Tibial nerve (tissue), 4 donors: ENCODE results near the gene SORCS2. TPM values are rescaled to one million over a fixed set of nuclear protein-coding genes. Genes with fewer than 3 reads are reported as not detected.

Experiments
- DNase-seq, 2 donors: peaks; one replicate each; pipeline ENCODE4 v3.0.0-alpha.2; 2019; ENCODE audit warnings: low spot score in 2 of 2
- H3K27ac ChIP-seq, 4 donors: fragments of 200-600 bp; sonication (generic) in 3 of 4; one replicate each; pipeline ENCODE4 v1.5.1; 2017 to 2019; ENCODE audit warnings: mild to moderate bottlenecking in 1 of 4
- H3K27me3 ChIP-seq, 2 donors: fragments of 200-600 bp; sonication (generic) in 1 of 2; one replicate each; pipeline versions ENCODE4 v1.5.1 to v1.6.0; 2017 to 2019
- H3K36me3 ChIP-seq, 3 donors: fragments of 200-600 bp; sonication (generic); one replicate each; pipeline ENCODE4 v1.5.1; 2018 to 2019
- H3K4me1 ChIP-seq, 4 donors: fragments of 200-600 bp; sonication (generic) in 3 of 4; one replicate each; pipeline ENCODE4 v1.5.1; 2017 to 2019
- H3K4me3 ChIP-seq, 4 donors: fragments of 200-600 bp; sonication (generic) in 3 of 4; one replicate each; pipeline ENCODE4 v1.5.1; 2017 to 2019; ENCODE audit warnings: mild to moderate bottlenecking in 1 of 4, moderate library complexity in 1 of 4
- H3K9me3 ChIP-seq, 4 donors: fragments of 200-600 bp; sonication (generic) in 3 of 4; one replicate each; pipeline ENCODE4 v1.5.1; 2017 to 2019
- CTCF ChIP-seq, 5 experiments: fragments of 200-600 bp in 3 of 5; fragments of 450-650 bp in 2 of 5; sonication (generic) in 3 of 5; IDR thresholded peaks; one replicate each; pipeline ENCODE4 v1.5.1; 2016 to 2019; ENCODE audit warnings: antibody characterized with exemption in 5 of 5, mild to moderate bottlenecking in 3 of 5, moderate library complexity in 2 of 5
- EP300 ChIP-seq, 2 donors: sonication (generic); formaldehyde crosslinking; IDR thresholded peaks; one replicate each; pipeline ENCODE4 v1.6.1; 2017; ENCODE audit warnings: antibody characterized with exemption in 2 of 2, mild to moderate bottlenecking in 1 of 2
- POLR2A ChIP-seq, 2 donors: fragments of 450-650 bp; IDR thresholded peaks; one replicate each; pipeline ENCODE4 v1.6.1; 2017; ENCODE audit warnings: antibody characterized with exemption in 2 of 2, mild to moderate bottlenecking in 2 of 2, moderate library complexity in 2 of 2
- WGBS, 2 donors: methylation state at CpG; one replicate each; pipeline ENCODE4 v1.1.5; 2018; 5-methylcytosine and 5-hydroxymethylcytosine counted together
- total RNA-seq, 4 donors: library from RNA; depleted of rRNA; stranded (reverse); fragments of >200 nt; gene quantifications; one replicate each; pipeline ENCODE4 v1.1.0, GENCODE V29; 2016

SORCS2 gene
- total RNA-seq, 4 donors from 2014 or later: 15.6 to 48.9 (median 38.3) TPM

- H3K4me1 ChIP-seq: peaks cover 0 to 46% (median 5%) of the 10 kb centered on the region in 4 donors
- TF ChIP-seq EP300 (IDR thresholded peaks at IDR 0.05) (no peak), POLR2A (IDR thresholded peaks at IDR 0.05) (no peak), CTCF (IDR thresholded peaks at IDR 0.05) (no peak)
- H3K27ac ChIP-seq: peak overlapping the region in 3 of 4 donors; percentile 19 to 81 (median 76)
- no peaks in the 10 kb centered on the region for H3K36me3 ChIP-seq
- no peak overlapping the region for H3K4me3 ChIP-seq
- DNase-seq: no peak
- H3K9me3 ChIP-seq: no peaks in the 10 kb centered on the region
- 80 to 84% methylated on average over 9 of the region's 9 CpGs for WGBS, 2 donors
- no peaks in the 10 kb centered on the region for H3K27me3 ChIP-seq
Measured at GRCh38 chr4:7381890-7382633, 189.7 kb downstream of the SORCS2 start.

GRCh38 chr4:7382634-7383014 is 190.3 kb downstream of the SORCS2 start:
- peaks cover 0 to 41% (median 5%) of the 10 kb centered on the region in 4 donors for H3K4me1 ChIP-seq
- no peak overlapping the region for H3K4me3 ChIP-seq
- peak overlapping the region in 3 of 4 donors; percentile 19 to 81 (median 76) for H3K27ac ChIP-seq
- H3K27me3 ChIP-seq: no peaks in the 10 kb centered on the region
- DNase-seq: no peak
- no peaks in the 10 kb centered on the region for H3K36me3 ChIP-seq
- no peaks in the 10 kb centered on the region for H3K9me3 ChIP-seq
- TF ChIP-seq CTCF (IDR thresholded peaks at IDR 0.05) (no peak), EP300 (IDR thresholded peaks at IDR 0.05) (no peak), POLR2A (IDR thresholded peaks at IDR 0.05) (no peak)
- 48 to 56% methylated on average over 8 of the region's 8 CpGs for WGBS, 2 donors

DNA sequence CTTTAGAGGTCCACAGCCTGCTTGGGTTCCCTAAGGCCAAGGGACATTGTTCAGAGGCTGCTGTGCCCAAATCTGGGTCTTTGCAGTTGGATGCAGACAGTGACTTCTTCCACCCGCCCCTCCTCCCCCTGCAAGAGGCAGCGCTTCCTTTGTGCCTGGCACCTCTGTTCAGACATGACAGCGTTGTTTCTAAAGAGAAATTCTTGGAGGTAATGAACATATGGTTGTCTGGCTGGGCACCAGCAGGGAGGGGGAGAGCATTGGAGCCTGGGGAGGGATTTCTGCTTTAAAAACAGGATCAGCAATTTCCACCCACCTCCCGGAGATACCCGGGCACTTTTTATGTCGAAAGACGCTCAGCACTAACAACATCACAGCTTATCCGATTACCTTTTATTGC is 190.9 kb downstream of the SORCS2 start:
- no peak for DNase-seq
- no peak for TF ChIP-seq CTCF (IDR thresholded peaks at IDR 0.05)
- TF ChIP-seq POLR2A (IDR thresholded peaks at IDR 0.05): no peak
- TF ChIP-seq EP300 (IDR thresholded peaks at IDR 0.05): no peak
- Histone ChIP-seq H3K4me1 (peaks cover 0 to 40% (median 5%) of the 10 kb centered on the region in 4 donors), H3K27ac (peak overlapping the region in 1 of 4 donors; percentile 76), H3K9me3 (no peaks in the 10 kb centered on the region), H3K27me3 (no peaks in the 10 kb centered on the region), H3K4me3 (no peak overlapping the region), H3K36me3 (no peaks in the 10 kb centered on the region)
- 85% methylated on average over 8 of the region's 8 CpGs for WGBS, 2 donors

DNA sequence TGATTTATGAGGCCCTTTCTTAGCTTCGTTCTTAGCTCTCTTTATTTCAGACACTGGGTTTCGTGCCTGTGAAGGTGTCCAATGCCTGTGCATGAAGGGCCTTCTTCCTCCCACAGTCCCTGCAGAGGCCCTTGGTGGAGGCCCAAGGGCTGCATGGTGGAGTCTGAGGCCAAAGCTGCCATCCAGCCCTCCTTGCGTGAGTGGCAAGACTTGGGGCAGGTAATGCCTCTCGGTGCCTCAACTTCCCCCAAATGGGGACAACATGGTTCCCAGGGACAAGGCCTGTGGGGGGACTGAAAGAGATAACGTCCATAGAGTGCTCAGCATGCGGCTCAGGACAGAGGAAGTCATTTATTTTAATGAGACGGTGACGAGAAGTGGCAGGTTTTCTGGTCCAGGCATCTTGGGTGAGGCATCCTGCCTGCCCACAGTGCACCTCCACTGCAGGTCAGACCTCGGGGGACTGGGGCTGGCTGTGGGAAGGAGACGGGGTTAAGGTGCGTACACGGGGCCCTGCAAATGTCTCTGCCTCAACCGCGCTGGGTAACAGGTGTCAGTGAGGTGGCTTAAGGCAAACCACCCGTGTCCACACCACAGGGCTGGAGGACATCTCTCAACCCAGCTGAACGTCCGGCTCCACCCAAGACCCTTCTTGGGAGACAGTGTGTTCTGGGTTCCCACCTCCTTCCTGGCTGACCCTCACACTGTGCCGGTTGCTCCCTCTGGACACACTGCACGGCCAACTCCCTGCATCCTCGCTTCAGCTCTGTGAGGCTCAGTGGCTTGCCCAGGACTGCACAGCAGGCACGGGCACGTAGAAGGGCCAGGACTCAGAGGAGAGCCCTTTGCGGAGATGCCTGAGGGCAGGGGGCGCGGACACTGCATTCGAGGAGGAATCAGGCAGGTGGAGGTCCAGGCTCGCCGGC is 191.9 kb downstream of the SORCS2 start:
- no peak for DNase-seq
- no peaks in the 10 kb centered on the region for H3K27me3 ChIP-seq
- peaks cover 0 to 40% (median 5%) of the 10 kb centered on the region in 4 donors for H3K4me1 ChIP-seq
- H3K27ac ChIP-seq: peak overlapping the region in 1 of 4 donors; percentile 46
- no peaks in the 10 kb centered on the region for H3K9me3 ChIP-seq
- no peak for TF ChIP-seq EP300 (IDR thresholded peaks at IDR 0.05)
- no peak for TF ChIP-seq CTCF (IDR thresholded peaks at IDR 0.05)
- TF ChIP-seq POLR2A (IDR thresholded peaks at IDR 0.05): no peak
- no peak overlapping the region for H3K4me3 ChIP-seq
- H3K36me3 ChIP-seq: no peaks in the 10 kb centered on the region
- 82 to 83% methylated on average over 27 to 28 of the region's 28 CpGs for WGBS, 2 donors
